Cardiac fibroblast (primary cell): Measurements from ENCODE around the gene POU3F4.

ENCODE experiments used
- DNase-seq, 2 donors: peaks; one replicate each; pipeline versions ENCODE4 v3.0.0 to v3.0.0-alpha.2; 2010; ENCODE audit warnings: low read depth in 2 of 2
- H3K4me3 ChIP-seq, 2 donors: replicated peaks in 1 of 2; 1 replicate in 1 of 2; 2 replicates in 1 of 2; pipeline ENCODE4 v1.5.1; 2011; ENCODE audit warnings: low read depth in 2 of 2, low read length in 2 of 2, mild to moderate bottlenecking in 2 of 2, moderate library complexity in 1 of 2
- TF ChIP-seq, protein P1 (sequence below): IDR thresholded peaks from one replicate; pipeline ENCODE4 v1.5.1; 2011; ENCODE audit warnings: low read depth, mild to moderate bottlenecking, low read length, inconsistent platforms

Gene POU3F4

DNA sequence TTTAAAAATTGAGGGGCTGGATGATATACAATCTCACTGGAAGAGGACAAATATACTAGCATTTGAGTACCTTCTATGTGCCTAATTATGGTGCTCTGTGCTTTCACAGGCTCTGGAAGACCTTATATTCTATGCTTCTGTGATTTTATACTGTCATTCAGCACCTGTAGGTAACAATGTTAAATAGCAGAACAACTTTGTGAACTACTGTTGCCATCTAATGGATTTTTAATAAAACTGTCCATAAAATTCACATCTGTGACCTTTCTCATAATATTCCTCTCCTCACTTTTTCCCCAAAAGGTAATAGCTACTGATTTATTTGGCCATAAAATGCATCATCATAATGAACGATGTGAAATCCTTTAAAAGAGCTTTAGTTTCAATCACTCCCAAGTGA lies 21.9 kb downstream of the POU3F4 start:
- H3K4me3 ChIP-seq: no peak overlapping the region
- DNase-seq: no peak
- TF ChIP-seq, protein P1, sequence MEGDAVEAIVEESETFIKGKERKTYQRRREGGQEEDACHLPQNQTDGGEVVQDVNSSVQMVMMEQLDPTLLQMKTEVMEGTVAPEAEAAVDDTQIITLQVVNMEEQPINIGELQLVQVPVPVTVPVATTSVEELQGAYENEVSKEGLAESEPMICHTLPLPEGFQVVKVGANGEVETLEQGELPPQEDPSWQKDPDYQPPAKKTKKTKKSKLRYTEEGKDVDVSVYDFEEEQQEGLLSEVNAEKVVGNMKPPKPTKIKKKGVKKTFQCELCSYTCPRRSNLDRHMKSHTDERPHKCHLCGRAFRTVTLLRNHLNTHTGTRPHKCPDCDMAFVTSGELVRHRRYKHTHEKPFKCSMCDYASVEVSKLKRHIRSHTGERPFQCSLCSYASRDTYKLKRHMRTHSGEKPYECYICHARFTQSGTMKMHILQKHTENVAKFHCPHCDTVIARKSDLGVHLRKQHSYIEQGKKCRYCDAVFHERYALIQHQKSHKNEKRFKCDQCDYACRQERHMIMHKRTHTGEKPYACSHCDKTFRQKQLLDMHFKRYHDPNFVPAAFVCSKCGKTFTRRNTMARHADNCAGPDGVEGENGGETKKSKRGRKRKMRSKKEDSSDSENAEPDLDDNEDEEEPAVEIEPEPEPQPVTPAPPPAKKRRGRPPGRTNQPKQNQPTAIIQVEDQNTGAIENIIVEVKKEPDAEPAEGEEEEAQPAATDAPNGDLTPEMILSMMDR: no peak

DNA sequence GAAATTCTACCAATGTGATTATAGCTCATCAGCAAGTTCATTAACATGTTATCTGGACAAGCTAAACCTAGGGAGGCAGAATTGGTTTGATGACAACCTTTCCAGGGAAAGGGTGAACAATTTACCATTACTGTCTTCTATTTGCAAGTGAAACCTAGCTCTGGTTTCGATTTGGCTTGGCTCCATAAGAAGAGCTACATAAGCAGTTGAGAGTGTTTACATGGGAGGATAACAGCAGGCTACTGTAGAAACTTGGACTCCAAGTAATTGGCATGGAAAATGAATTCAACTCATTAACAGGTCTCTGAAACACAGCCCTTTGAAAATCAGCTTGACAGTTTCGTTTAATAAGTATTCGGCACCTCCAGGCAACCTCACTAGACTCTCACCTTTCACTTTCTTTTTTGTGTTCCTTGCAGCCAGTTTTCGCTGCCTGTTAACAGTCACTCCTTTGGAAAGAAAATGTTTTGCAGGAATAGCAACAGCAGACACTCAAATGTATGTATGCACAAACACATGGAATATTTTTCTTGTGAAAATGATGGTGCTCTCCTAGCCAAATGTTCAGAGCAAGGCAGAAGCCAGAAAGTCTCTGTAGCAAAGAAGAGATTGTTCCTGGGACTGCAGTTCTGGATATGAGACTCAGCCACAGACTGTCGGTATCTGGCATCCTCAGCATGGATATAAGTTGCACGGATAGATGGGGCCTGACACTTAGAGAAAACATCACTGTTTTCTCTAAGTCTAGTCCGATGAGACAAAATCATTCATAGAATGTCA lies 27.5 kb downstream of the POU3F4 start:
- DNase-seq: no peak
- no peak overlapping the region for H3K4me3 ChIP-seq

More for the DNA sequence above, 27.5 kb downstream of the POU3F4 start:
- TF ChIP-seq, protein P1: no peak
